ENCODE results near the gene RIPOR2.

Gene RIPOR2

DNA sequence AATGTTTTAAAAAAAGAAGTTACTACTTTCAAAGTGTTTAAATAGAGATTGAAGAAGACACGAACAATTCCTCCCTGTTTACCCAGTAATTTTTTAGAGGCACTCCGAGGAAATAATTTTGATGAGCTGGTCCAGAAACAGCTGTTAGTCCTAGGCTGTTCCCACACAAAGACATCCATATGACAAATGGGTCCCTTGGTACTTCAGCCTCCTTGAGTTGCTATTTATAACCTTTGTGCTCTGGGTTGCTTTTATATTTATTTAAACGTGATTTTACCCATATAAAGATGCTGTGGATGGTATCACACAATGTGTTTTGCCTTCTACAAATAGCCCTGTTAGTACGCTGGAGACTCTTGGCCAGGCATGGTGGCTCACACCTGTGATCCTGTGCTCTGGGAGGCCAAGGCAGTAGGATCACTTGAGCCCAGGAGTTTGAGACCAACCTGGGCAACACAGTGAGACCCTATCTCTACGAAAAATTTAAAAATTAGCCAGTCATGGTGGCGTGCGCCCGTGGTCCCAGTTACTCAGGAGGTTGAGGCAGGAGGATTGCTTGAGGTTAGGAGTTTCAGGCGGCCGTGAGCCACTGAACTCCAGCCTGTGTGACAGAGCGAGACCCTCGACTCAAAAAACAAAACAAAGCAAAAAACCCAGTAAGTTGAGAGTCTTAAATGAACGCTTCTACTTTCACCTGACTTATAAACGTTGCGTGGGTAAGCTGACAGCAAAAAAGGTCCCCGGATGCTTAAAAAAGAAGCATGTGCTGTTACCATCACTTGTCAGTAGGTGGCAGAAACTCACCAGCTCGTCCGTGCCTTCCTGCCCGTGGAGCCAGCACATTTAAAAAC, 80.1 kb downstream of the RIPOR2 start:
- Mint-ChIP-seq H3K9me3 (no peaks in the 10 kb centered on the region), H3K4me1 (peaks cover 52% of the 10 kb centered on the region)

DNA sequence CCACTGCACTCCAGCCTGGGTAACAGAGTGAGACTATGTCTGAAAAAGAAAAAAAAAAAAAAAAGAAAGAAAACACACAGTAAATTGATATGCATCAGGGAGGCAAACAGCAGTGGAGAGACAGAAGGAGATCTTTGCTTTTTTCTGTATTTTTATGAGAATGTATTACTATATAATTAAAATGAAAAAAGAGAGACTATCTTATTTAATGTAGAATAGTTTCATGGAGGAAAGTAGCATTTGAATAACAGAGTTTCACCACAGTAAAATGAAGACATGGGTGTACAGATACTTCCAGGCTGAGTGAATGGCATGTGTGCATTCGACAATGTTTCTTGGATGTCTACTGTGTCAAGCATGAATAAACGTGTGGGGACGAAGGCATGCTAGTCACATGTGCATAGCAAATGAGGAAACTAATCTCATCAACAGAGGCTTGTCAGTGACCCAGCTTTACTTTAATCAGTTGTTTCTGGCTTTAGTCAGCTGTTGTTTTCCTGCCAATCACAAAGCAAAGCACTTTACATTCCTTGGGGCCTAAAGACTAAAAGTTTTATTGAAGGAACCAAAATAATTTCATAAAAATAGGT, 81.6 kb downstream of the RIPOR2 start:
- H3K9me3 Mint-ChIP-seq = no peaks in the 10 kb centered on the region
- ATAC-seq (no peak), DNase-seq (no peak)
- no peak overlapping the region for H3K4me3 Mint-ChIP-seq
- no peak overlapping the region for H3K27ac Mint-ChIP-seq
- H3K36me3 Mint-ChIP-seq (ENCODE audit: low read depth) = peaks cover 32% of the 10 kb centered on the region
- peaks cover 39% of the 10 kb centered on the region for H3K4me1 Mint-ChIP-seq
- no peaks in the 10 kb centered on the region for H3K27me3 Mint-ChIP-seq

More for the DNA sequence above, 80.1 kb downstream of the RIPOR2 start:
- ATAC-seq (no peak), DNase-seq (peak; percentile 65)
- H3K36me3 Mint-ChIP-seq (ENCODE audit: low read depth) = peaks cover 25% of the 10 kb centered on the region
- H3K27ac Mint-ChIP-seq = peak overlapping the region; percentile 82
- H3K27me3 Mint-ChIP-seq = no peaks in the 10 kb centered on the region
- H3K4me3 Mint-ChIP-seq = peak overlapping the region; percentile 27

- peaks cover 10% of the 10 kb centered on the region for H3K4me1 Mint-ChIP-seq
- H3K4me3 Mint-ChIP-seq = no peak overlapping the region
- DNase-seq = no peak
- no peak for ATAC-seq
- H3K27ac Mint-ChIP-seq = peak overlapping the region; percentile 20
- no peaks in the 10 kb centered on the region for H3K27me3 Mint-ChIP-seq
- H3K36me3 Mint-ChIP-seq (ENCODE audit: low read depth) = peaks cover 37% of the 10 kb centered on the region
- no peaks in the 10 kb centered on the region for H3K9me3 Mint-ChIP-seq
These were observed 84.7 kb downstream of the RIPOR2 start for GRCh38 chr6:24851086-24851485.

DNA sequence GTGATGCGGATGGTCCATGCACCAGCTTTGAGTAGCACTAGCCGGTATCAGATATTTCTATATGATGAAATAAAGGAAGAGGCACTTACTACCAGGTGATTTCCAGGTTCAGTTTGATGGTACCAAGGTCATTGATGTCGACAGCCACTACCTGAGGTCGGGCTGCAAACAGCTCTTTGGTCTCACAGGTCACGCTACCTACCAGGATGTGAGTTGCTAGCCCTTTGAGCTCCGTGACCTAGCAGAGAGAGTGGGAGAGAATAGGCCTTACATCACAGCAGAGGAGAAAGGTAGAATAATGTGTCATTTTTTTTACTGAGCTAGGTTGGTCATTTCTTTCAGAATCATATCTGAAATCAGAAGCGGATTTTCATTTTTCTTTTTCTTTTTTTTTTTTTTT, 86.0 kb downstream of the RIPOR2 start:
- DNase-seq (no peak), ATAC-seq (no peak)
- peaks cover 12% of the 10 kb centered on the region for H3K4me1 Mint-ChIP-seq
- no peak overlapping the region for H3K4me3 Mint-ChIP-seq
- no peaks in the 10 kb centered on the region for H3K27me3 Mint-ChIP-seq
- H3K9me3 Mint-ChIP-seq = no peaks in the 10 kb centered on the region
- H3K36me3 Mint-ChIP-seq (ENCODE audit: low read depth) = peaks cover 46% of the 10 kb centered on the region
- peak overlapping the region; percentile 62 for H3K27ac Mint-ChIP-seq

- no peak overlapping the region for H3K4me3 Mint-ChIP-seq
- H3K27ac Mint-ChIP-seq = peak overlapping the region; percentile 23
- no peaks in the 10 kb centered on the region for H3K9me3 Mint-ChIP-seq
- H3K27me3 Mint-ChIP-seq = no peaks in the 10 kb centered on the region
- ATAC-seq = no peak
- peaks cover 20% of the 10 kb centered on the region for H3K4me1 Mint-ChIP-seq
- no peak for DNase-seq
- peaks cover 45% of the 10 kb centered on the region for H3K36me3 Mint-ChIP-seq (ENCODE audit: low read depth)
These were observed 87.3 kb downstream of the RIPOR2 start for GRCh38 chr6:24848461-24848860.

DNA sequence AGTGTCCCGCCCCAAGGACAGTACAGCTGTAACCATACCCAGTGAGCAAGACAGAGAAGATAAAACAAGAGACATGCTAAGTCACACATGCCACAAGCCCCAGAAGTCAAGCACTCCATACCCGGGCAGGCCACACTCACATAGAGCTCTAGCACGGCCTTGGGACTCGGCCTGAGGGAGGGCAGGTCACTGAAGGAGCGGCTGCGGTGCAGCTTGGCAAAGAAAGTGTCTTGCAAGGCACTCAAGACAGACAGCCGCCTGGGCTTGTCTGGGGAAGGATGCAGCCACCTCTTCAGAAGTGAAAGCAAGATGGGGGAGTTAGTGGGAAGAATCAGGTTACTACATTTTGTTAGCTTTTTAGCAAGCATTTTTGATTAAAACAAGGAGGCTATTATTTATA, 88.4 kb downstream of the RIPOR2 start:
- DNase-seq (no peak), ATAC-seq (no peak)
- Mint-ChIP-seq H3K9me3 (no peaks in the 10 kb centered on the region), H3K4me1 (peaks cover 21% of the 10 kb centered on the region), H3K27me3 (no peaks in the 10 kb centered on the region), H3K27ac (peak overlapping the region; percentile 7), H3K36me3 (ENCODE audit: low read depth) (peaks cover 49% of the 10 kb centered on the region), H3K4me3 (no peak overlapping the region)

- Mint-ChIP-seq H3K4me1 (peaks cover 28% of the 10 kb centered on the region), H3K9me3 (no peaks in the 10 kb centered on the region), H3K27ac (peak overlapping the region; percentile 76), H3K4me3 (no peak overlapping the region), H3K36me3 (ENCODE audit: low read depth) (peaks cover 51% of the 10 kb centered on the region), H3K27me3 (no peaks in the 10 kb centered on the region)
- no peak for ATAC-seq
- no peak for DNase-seq
These were observed 90.2 kb downstream of the RIPOR2 start for GRCh38 chr6:24845578-24845977.

- peak overlapping the region; percentile 76 for H3K27ac Mint-ChIP-seq
- ATAC-seq (no peak), DNase-seq (no peak)
- H3K4me3 Mint-ChIP-seq = no peak overlapping the region
- H3K4me1 Mint-ChIP-seq = peaks cover 34% of the 10 kb centered on the region
- H3K27me3 Mint-ChIP-seq = no peaks in the 10 kb centered on the region
- H3K9me3 Mint-ChIP-seq = no peaks in the 10 kb centered on the region
- peaks cover 49% of the 10 kb centered on the region for H3K36me3 Mint-ChIP-seq (ENCODE audit: low read depth)
These were observed 90.9 kb downstream of the RIPOR2 start for GRCh38 chr6:24844903-24845302.

- H3K27ac Mint-ChIP-seq = no peak overlapping the region
- peaks cover 40% of the 10 kb centered on the region for H3K4me1 Mint-ChIP-seq
- H3K27me3 Mint-ChIP-seq = no peaks in the 10 kb centered on the region
- no peak for ATAC-seq
- no peak overlapping the region for H3K4me3 Mint-ChIP-seq
- H3K9me3 Mint-ChIP-seq = no peaks in the 10 kb centered on the region
- DNase-seq = no peak
- peaks cover 48% of the 10 kb centered on the region for H3K36me3 Mint-ChIP-seq (ENCODE audit: low read depth)
These were observed 91.7 kb downstream of the RIPOR2 start for GRCh38 chr6:24844061-24844460.

GRCh38 chr6:24840187-24840586, 95.6 kb downstream of the RIPOR2 start:
- DNase-seq = no peak
- H3K36me3 Mint-ChIP-seq (ENCODE audit: low read depth) = peaks cover 35% of the 10 kb centered on the region
- H3K27me3 Mint-ChIP-seq = no peaks in the 10 kb centered on the region
- no peak overlapping the region for H3K4me3 Mint-ChIP-seq
- ATAC-seq = no peak
- H3K27ac Mint-ChIP-seq = no peak overlapping the region
- peaks cover 45% of the 10 kb centered on the region for H3K4me1 Mint-ChIP-seq
- H3K9me3 Mint-ChIP-seq = no peaks in the 10 kb centered on the region

DNA sequence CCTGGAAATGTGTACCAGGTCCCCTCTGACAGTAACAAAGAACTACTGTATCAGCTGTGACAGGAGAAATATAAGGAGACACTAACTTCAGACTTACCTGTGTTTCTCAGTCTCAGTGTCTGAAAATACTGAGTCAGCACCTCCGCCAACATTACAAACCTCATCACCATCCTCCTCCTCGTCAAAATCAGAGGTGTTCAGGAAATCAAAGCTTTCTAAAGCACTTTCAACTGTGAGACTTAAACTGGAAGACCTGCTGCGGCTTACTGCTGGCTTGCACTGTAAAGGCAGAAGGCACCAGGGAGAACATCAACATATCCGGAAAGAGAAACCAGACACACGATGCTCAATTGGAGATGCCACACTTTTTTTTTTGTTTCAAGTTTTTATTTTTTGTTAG, 96.8 kb downstream of the RIPOR2 start:
- no peaks in the 10 kb centered on the region for H3K27me3 Mint-ChIP-seq
- peaks cover 4% of the 10 kb centered on the region for H3K9me3 Mint-ChIP-seq
- peak overlapping the region; percentile 21 for H3K4me3 Mint-ChIP-seq
- peaks cover 50% of the 10 kb centered on the region for H3K4me1 Mint-ChIP-seq
- peaks cover 43% of the 10 kb centered on the region for H3K36me3 Mint-ChIP-seq (ENCODE audit: low read depth)
- DNase-seq (no peak), ATAC-seq (no peak)
- H3K27ac Mint-ChIP-seq = peak overlapping the region; percentile 64

GRCh38 chr6:24838081-24838480, 97.7 kb downstream of the RIPOR2 start:
- Mint-ChIP-seq H3K36me3 (ENCODE audit: low read depth) (peaks cover 50% of the 10 kb centered on the region), H3K27me3 (no peaks in the 10 kb centered on the region), H3K4me3 (no peak overlapping the region), H3K4me1 (peaks cover 50% of the 10 kb centered on the region), H3K27ac (no peak overlapping the region), H3K9me3 (peaks cover 5% of the 10 kb centered on the region)
- ATAC-seq (no peak), DNase-seq (no peak)

DNA sequence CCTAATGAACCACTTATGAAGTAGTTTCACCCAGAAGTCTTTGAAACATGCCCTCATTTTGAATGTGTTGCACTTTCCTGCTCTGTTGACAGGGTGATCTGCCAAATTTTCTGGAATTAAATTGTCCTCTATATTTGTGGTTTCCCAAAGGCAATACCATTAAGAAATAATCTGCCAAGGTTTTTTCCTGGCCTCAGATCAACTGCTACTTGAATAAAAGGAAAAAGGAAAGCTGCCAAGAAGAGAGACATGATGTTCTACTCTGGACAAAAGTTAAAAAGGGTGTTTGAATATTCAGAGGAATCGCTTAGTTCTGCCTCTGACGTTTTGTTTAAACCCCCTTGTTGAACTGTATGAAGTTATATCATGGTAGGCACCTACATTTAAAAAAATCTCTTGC, 99.7 kb downstream of the RIPOR2 start:
- Mint-ChIP-seq H3K36me3 (ENCODE audit: low read depth) (peaks cover 53% of the 10 kb centered on the region), H3K27me3 (no peaks in the 10 kb centered on the region), H3K9me3 (peaks cover 5% of the 10 kb centered on the region), H3K27ac (peak overlapping the region; percentile 31), H3K4me1 (peaks cover 60% of the 10 kb centered on the region), H3K4me3 (no peak overlapping the region)
- no peak for ATAC-seq
- no peak for DNase-seq

DNA sequence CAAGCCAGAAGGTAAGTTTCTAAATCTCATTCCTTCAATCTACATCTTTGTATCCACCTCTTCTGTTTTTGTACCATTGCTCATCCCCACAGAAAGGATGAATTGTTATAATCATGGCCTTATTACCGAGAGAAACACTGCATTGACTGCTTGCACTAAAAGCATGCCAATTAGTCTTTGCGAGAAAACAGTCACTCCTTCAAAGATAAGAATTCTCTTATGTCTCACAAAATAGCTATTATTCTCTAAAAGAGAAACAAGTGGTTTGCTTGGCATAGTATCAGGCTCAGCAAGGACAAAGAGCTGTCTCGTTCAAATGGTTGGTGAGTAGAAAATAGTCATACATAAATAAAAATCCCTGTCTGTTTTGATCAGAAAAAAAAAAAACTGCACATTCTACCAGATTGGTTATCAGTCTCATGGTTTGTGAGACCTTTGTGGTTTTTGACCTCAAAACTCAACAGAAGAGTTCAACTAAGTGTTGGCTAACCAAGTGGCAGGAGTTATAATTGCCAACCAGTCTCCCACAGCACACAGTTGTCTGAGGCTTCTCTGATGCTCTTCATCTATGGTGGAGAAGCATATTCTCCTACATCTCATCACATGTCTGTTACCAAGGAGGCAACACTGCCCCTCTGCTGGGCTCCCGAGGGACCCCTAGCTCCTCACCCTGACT, 101.9 kb downstream of the RIPOR2 start:
- H3K27ac Mint-ChIP-seq = peak overlapping the region; percentile 40
- no peaks in the 10 kb centered on the region for H3K27me3 Mint-ChIP-seq
- DNase-seq (no peak), ATAC-seq (peak; percentile 45)
- peaks cover 46% of the 10 kb centered on the region for H3K36me3 Mint-ChIP-seq (ENCODE audit: low read depth)
- H3K4me3 Mint-ChIP-seq = no peak overlapping the region
- H3K4me1 Mint-ChIP-seq = peaks cover 43% of the 10 kb centered on the region
- H3K9me3 Mint-ChIP-seq = peaks cover 5% of the 10 kb centered on the region

GRCh38 chr6:24832794-24833193, 103.0 kb downstream of the RIPOR2 start:
- DNase-seq (no peak), ATAC-seq (no peak)
- peaks cover 5% of the 10 kb centered on the region for H3K9me3 Mint-ChIP-seq
- no peaks in the 10 kb centered on the region for H3K27me3 Mint-ChIP-seq
- peaks cover 42% of the 10 kb centered on the region for H3K36me3 Mint-ChIP-seq (ENCODE audit: low read depth)
- H3K4me1 Mint-ChIP-seq = peaks cover 41% of the 10 kb centered on the region
- H3K27ac Mint-ChIP-seq = peak overlapping the region; percentile 83
- H3K4me3 Mint-ChIP-seq = no peak overlapping the region
